Left ventricle myocardium inferior (tissue), 1 donor: ENCODE measurements around the gene CHRD. TPM values are rescaled to one million over a fixed set of nuclear protein-coding genes. Genes with fewer than 3 reads are reported as not detected.
"Not testable (repeated sequence)": the region's sequence is repeated elsewhere in the genome, so short reads cannot be mapped to it uniquely, and the experiment has no call there.

Source experiments
- DNase-seq: peaks from one replicate; pipeline ENCODE4 v3.0.0-alpha.2; 2020
- H3K27ac ChIP-seq: fragments of 200-600 bp; replicated peaks from 2 replicates; pipeline ENCODE4 v1.8.0; 2021
- H3K27me3 ChIP-seq: fragments of 200-600 bp; 2 replicates; pipeline ENCODE4 v1.8.0; 2021; ENCODE audit warnings: low read depth
- H3K36me3 ChIP-seq: fragments of 200-600 bp; 2 replicates; pipeline ENCODE4 v1.8.0; 2021
- H3K4me1 ChIP-seq: fragments of 200-600 bp; 2 replicates; pipeline ENCODE4 v1.8.0; 2021
- H3K4me3 ChIP-seq: fragments of 200-600 bp; 2 replicates; pipeline ENCODE4 v1.8.0; 2021; ENCODE audit warnings: mild to moderate bottlenecking, moderate library complexity
- H3K9me3 ChIP-seq: fragments of 200-600 bp; replicated peaks from 2 replicates; pipeline ENCODE4 v1.8.0; 2021
- intact Hi-C: fragments of 100-400 bp; cut with micrococcal nuclease; formaldehyde crosslinking; loops from one replicate; pipeline ENCODE4 v1.11.0; 2022
- total RNA-seq: library from RNA; stranded (reverse); fragmentation: NEBNext Ultra II Directional; extraction: Animal tissue kit (Norgen Biotek cat#: 25700); gene quantifications from one replicate; pipeline ENCODE4 v1.2.1, GENCODE V29; 2021
- TF ChIP-seq, protein P1 (sequence below): fragments of 200-600 bp; IDR thresholded peaks from 2 replicates; pipeline ENCODE4 v1.8.0; 2021; ENCODE audit warnings: antibody characterized with exemption, mild to moderate bottlenecking, borderline replicate concordance
- donor health status: DM: no; HTN: yes; CAD: no; lungs with severe emphysema.

Gene CHRD
- total RNA-seq, 1 donor from 2014 or later, result 6.5 TPM

DNA sequence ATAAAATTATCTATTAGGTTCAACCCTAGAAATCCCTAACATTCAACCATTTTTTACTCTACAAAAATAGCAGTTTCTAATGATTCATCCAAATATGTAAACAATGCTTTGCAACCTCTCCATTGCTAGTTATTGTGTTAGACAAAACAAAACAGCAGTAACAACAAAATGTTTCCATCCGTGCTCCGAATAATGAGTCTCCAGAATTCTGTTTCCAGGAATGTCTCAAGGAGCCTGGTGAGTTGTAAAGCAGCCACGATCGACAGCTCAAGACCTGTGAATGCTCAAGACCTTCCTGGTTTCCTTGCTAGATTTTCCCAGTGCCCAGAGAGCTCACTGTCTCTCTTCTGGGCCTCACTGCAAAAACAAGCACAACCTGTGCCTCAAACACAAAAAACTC lies 49.9 kb downstream of the CHRD start:
- H3K27me3 ChIP-seq, result peaks cover 14% of the 10 kb centered on the region
- H3K36me3 ChIP-seq, result no peaks in the 10 kb centered on the region
- intact Hi-C loops, result no loop called here
- H3K4me3 ChIP-seq, result no peak overlapping the region
- H3K27ac ChIP-seq, result no peak overlapping the region
- no peaks in the 10 kb centered on the region for H3K9me3 ChIP-seq
- TF ChIP-seq, protein P1, sequence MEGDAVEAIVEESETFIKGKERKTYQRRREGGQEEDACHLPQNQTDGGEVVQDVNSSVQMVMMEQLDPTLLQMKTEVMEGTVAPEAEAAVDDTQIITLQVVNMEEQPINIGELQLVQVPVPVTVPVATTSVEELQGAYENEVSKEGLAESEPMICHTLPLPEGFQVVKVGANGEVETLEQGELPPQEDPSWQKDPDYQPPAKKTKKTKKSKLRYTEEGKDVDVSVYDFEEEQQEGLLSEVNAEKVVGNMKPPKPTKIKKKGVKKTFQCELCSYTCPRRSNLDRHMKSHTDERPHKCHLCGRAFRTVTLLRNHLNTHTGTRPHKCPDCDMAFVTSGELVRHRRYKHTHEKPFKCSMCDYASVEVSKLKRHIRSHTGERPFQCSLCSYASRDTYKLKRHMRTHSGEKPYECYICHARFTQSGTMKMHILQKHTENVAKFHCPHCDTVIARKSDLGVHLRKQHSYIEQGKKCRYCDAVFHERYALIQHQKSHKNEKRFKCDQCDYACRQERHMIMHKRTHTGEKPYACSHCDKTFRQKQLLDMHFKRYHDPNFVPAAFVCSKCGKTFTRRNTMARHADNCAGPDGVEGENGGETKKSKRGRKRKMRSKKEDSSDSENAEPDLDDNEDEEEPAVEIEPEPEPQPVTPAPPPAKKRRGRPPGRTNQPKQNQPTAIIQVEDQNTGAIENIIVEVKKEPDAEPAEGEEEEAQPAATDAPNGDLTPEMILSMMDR, result no peak
- DNase-seq, result no peak
- no peaks in the 10 kb centered on the region for H3K4me1 ChIP-seq

DNA sequence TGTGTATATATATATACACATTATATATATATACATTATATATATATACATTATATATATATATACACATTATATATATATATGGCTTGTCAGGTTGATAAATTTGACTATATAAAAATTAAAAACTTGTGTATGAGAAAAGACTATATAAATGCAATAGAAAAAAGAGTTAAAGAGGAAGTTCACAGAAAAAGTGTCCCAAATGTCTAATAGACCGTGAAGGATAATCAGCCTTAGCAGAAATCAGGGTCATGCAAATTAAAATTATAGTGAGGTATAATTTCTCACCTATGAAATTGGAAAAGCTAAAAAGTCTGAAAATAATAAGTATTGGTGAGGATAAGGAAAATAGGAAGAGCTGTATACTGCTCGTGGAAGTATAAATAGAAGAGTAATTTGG lies 51.1 kb downstream of the CHRD start:
- Histone ChIP-seq H3K36me3 (no peaks in the 10 kb centered on the region), H3K27me3 (peaks cover 8% of the 10 kb centered on the region), H3K4me3 (no peak overlapping the region), H3K9me3 (no peaks in the 10 kb centered on the region), H3K27ac (no peak overlapping the region), H3K4me1 (no peaks in the 10 kb centered on the region)
- intact Hi-C loops, result no loop called here
- TF ChIP-seq, protein P1, result no peak
- no peak for DNase-seq

DNA sequence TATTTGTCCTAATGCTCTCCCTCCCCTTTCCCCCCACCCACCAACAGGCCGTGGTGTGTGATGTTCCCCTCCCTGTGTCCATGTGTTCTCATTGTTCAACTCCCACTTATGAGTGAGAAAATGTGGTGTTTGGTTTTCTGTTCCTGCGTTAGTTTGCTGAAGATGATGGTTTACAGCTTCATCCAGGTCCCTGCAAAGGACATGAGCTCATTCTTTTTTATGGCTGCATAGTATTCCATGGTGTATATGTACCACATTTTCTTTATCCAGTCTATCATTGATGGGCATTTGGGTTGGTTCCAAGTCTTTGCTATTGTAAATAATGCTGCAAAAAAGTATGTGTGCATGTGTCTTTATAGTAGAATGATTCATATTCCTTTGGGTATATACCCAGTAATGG lies 53.3 kb downstream of the CHRD start:
- H3K9me3 ChIP-seq, DNase-seq, intact Hi-C loops, H3K4me1 ChIP-seq, H3K36me3 ChIP-seq, H3K4me3 ChIP-seq, H3K27ac ChIP-seq: not testable (repeated sequence)
- peaks cover 11% of the 10 kb centered on the region for H3K27me3 ChIP-seq

DNA sequence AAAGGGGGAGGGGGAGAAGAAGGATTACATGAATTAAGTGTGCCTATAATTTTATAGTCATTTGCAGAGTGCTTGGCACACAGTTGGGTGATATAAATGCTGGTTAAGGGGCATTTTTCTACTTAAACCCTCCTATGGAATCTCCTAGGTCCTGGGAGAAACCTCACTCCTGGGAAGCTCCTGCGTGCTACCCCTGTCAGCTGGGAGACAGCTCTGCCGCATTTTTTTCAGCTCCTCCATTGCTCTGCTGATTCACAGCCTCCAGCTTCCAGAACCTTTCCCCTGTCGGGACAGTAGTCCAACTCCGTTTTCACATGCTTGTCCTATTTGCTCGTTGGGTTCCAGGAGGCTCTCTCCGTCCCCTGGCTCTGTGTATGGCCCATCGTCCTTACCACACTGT lies 59.2 kb downstream of the CHRD start:
- intact Hi-C loops, result no loop called here
- no peak overlapping the region for H3K27ac ChIP-seq

More for the DNA sequence above, 59.2 kb downstream of the CHRD start:
- Histone ChIP-seq H3K36me3 (no peaks in the 10 kb centered on the region), H3K27me3 (peaks cover 26% of the 10 kb centered on the region), H3K9me3 (peaks cover 11% of the 10 kb centered on the region), H3K4me1 (no peaks in the 10 kb centered on the region), H3K4me3 (no peak overlapping the region)
- DNase-seq, result no peak
- TF ChIP-seq, protein P1, result no peak

Other genes with a start within 250 kb of the CHRD start
- gene EIF2B5, start 244.7 kb upstream of the CHRD start, total RNA-seq, result 32.1 TPM
- gene DVL3, start 224.7 kb upstream of the CHRD start, total RNA-seq, result 63.5 TPM
- 336 TPM for gene AP2M1, start 205.2 kb upstream of the CHRD start, total RNA-seq
- 70.2 TPM for gene ABCF3, start 193.9 kb upstream of the CHRD start, total RNA-seq
- not detected for gene VWA5B2, start 150.5 kb upstream of the CHRD start, total RNA-seq
- gene ALG3, start 131.1 kb upstream of the CHRD start, total RNA-seq, result 16.1 TPM
- 1.6 TPM for gene EEF1AKMT4, start 130.4 kb upstream of the CHRD start, total RNA-seq
- gene CAMK2N2, start 118.5 kb upstream of the CHRD start, total RNA-seq, result 0.16 TPM
- gene ECE2, start 104.0 kb upstream of the CHRD start, total RNA-seq, result not detected
- 213 TPM for gene PSMD2, start 80.8 kb upstream of the CHRD start, total RNA-seq
- gene EIF4G1, start 65.4 kb upstream of the CHRD start, total RNA-seq, result 224 TPM
- gene FAM131A, start 42.5 kb upstream of the CHRD start, total RNA-seq, result 30.2 TPM
- 1.7 TPM for gene CLCN2, start 18.4 kb upstream of the CHRD start, total RNA-seq
- gene POLR2H, start 18.3 kb upstream of the CHRD start, total RNA-seq, result 24.3 TPM
- 0.11 TPM for gene THPO, start 1.8 kb upstream of the CHRD start, total RNA-seq
- gene EPHB3, start 181.7 kb downstream of the CHRD start, total RNA-seq, result 5.0 TPM